Osteocyte (in vitro differentiated cells): ENCODE results near the gene ZG16B. TPM values are rescaled to one million over a fixed set of nuclear protein-coding genes. Genes with fewer than 3 reads are reported as not detected.

ENCODE experiments used
- DNase-seq: peaks from one replicate; pipeline ENCODE4 v3.0.0; 2021; ENCODE audit warnings: mixed read lengths; ENCODE audit not compliant: unreplicated experiment; ENCODE audit errors: extremely low spot score
- H3K27ac Mint-ChIP-seq: one replicate; pipeline ENCODE4 v1.8.0; 2021; ENCODE audit warnings: mild to moderate bottlenecking, mixed read lengths; ENCODE audit not compliant: unreplicated experiment
- H3K27me3 Mint-ChIP-seq: one replicate; pipeline ENCODE4 v1.8.0; 2021; ENCODE audit warnings: mixed read lengths; ENCODE audit not compliant: unreplicated experiment
- H3K36me3 Mint-ChIP-seq: one replicate; pipeline ENCODE4 v1.8.0; 2021; ENCODE audit warnings: mixed read lengths; ENCODE audit not compliant: unreplicated experiment
- H3K4me1 Mint-ChIP-seq: one replicate; pipeline ENCODE4 v1.8.0; 2021; ENCODE audit warnings: mixed read lengths; ENCODE audit not compliant: unreplicated experiment
- H3K4me3 Mint-ChIP-seq: one replicate; pipeline ENCODE4 v1.8.0; 2021; ENCODE audit warnings: mild to moderate bottlenecking, moderate library complexity, mixed read lengths; ENCODE audit not compliant: unreplicated experiment
- H3K9me3 Mint-ChIP-seq: one replicate; pipeline ENCODE4 v1.8.0; 2021; ENCODE audit warnings: mixed read lengths; ENCODE audit not compliant: unreplicated experiment
- CTCF ChIP-seq: fragments of 200-600 bp; sonication (generic); IDR thresholded peaks from 2 replicates; pipeline ENCODE4 v1.5.0; 2021; ENCODE audit warnings: antibody characterized with exemption, mild to moderate bottlenecking, moderate library complexity
- total RNA-seq: library from RNA; stranded (reverse); gene quantifications from 2 replicates; pipeline ENCODE4 v1.2.1, GENCODE V29; 2021

The ZG16B gene
- total RNA-seq, 1 donor from 2014 or later: not detected

DNA sequence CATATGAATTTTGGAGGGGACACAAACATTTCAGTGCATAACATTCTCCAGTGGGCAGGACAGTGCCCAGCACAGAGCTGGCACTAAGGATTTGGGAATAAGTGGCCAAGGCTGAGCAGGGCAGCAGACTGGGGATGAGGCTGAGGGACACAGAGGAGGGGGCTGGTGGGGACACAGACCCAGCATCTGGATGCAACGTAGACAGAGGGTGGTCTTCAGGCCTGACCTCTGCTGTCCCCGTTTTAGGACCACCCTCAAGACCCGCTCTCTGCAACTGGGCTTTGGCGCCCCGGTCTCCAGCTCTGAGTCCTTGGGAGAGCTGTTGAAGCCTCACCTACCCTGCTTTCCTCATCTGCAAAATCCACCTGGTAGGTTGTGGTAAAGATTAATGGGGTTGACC is 39.5 kb upstream of the ZG16B start:
- Mint-ChIP-seq H3K27me3 (peaks cover 47% of the 10 kb centered on the region), H3K9me3 (no peaks in the 10 kb centered on the region)
- TF ChIP-seq CTCF: no peak

GRCh38 chr16:2791174-2791573 is 38.9 kb upstream of the ZG16B start:
- Mint-ChIP-seq H3K36me3 (no peaks in the 10 kb centered on the region), H3K4me1 (no peaks in the 10 kb centered on the region), H3K27ac (no peak overlapping the region), H3K4me3 (no peak overlapping the region), H3K9me3 (no peaks in the 10 kb centered on the region), H3K27me3 (peaks cover 52% of the 10 kb centered on the region)
- DNase-seq: no peak
- no peak for TF ChIP-seq CTCF

More for the DNA sequence above, 39.5 kb upstream of the ZG16B start:
- H3K4me1 Mint-ChIP-seq: no peaks in the 10 kb centered on the region
- H3K36me3 Mint-ChIP-seq: no peaks in the 10 kb centered on the region
- H3K4me3 Mint-ChIP-seq: no peak overlapping the region
- no peak for DNase-seq
- H3K27ac Mint-ChIP-seq: no peak overlapping the region

- Mint-ChIP-seq H3K36me3 (no peaks in the 10 kb centered on the region), H3K4me3 (no peak overlapping the region), H3K27ac (no peak overlapping the region), H3K9me3 (no peaks in the 10 kb centered on the region), H3K27me3 (peaks cover 50% of the 10 kb centered on the region), H3K4me1 (no peaks in the 10 kb centered on the region)
- no peak for DNase-seq
- TF ChIP-seq CTCF: no peak
Measured at GRCh38 chr16:2792940-2793339, 37.2 kb upstream of the ZG16B start.

GRCh38 chr16:2795395-2796143 is 34.5 kb upstream of the ZG16B start:
- DNase-seq: no peak
- Mint-ChIP-seq H3K4me3 (no peak overlapping the region), H3K9me3 (no peaks in the 10 kb centered on the region), H3K36me3 (no peaks in the 10 kb centered on the region), H3K27me3 (peaks cover 45% of the 10 kb centered on the region), H3K4me1 (no peaks in the 10 kb centered on the region), H3K27ac (no peak overlapping the region)
- TF ChIP-seq CTCF: no peak

GRCh38 chr16:2798723-2799204 is 31.3 kb upstream of the ZG16B start:
- no peak for TF ChIP-seq CTCF
- Mint-ChIP-seq H3K4me3 (no peak overlapping the region), H3K9me3 (peaks cover 9% of the 10 kb centered on the region), H3K4me1 (no peaks in the 10 kb centered on the region), H3K36me3 (peaks cover under 1% of the 10 kb centered on the region), H3K27ac (no peak overlapping the region), H3K27me3 (peaks cover 27% of the 10 kb centered on the region)
- DNase-seq: no peak
